Astrocyte (in vitro differentiated cells and primary cell): ENCODE results near the gene GPC5.

Experiments
- EZH2 ChIP-seq: IDR thresholded peaks from 2 replicates; pipeline ENCODE4 v1.6.1; 2012; ENCODE audit warnings: mild to moderate bottlenecking, low read length, inconsistent platforms; ENCODE audit not compliant: insufficient read depth
- TF ChIP-seq, protein P1 (sequence below): IDR thresholded peaks from 2 replicates; pipeline ENCODE4 v1.5.1; 2011; ENCODE audit warnings: low read depth, mild to moderate bottlenecking, inconsistent platforms, low read length, moderate library complexity; ENCODE audit not compliant: insufficient read depth

DNA sequence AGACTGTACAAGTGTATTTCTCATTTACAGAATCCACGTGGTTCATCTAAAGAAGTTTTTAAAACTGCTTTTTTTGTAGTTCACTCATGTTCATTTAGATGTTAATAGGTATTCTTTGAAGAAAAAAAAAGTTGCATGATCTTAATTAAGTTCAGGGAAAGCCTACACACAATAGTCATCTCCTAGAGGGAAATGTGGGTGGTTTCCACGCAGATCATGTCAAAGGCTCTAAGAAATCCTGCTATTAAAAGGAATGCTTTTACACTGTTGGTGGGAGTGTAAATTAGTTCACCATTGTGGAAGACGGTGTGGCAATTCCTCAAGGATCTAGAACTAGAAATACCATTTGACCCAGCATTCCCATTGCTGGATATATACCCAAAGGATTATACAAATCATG is 312.3 kb downstream of the GPC5 start:
- TF ChIP-seq, protein P1, sequence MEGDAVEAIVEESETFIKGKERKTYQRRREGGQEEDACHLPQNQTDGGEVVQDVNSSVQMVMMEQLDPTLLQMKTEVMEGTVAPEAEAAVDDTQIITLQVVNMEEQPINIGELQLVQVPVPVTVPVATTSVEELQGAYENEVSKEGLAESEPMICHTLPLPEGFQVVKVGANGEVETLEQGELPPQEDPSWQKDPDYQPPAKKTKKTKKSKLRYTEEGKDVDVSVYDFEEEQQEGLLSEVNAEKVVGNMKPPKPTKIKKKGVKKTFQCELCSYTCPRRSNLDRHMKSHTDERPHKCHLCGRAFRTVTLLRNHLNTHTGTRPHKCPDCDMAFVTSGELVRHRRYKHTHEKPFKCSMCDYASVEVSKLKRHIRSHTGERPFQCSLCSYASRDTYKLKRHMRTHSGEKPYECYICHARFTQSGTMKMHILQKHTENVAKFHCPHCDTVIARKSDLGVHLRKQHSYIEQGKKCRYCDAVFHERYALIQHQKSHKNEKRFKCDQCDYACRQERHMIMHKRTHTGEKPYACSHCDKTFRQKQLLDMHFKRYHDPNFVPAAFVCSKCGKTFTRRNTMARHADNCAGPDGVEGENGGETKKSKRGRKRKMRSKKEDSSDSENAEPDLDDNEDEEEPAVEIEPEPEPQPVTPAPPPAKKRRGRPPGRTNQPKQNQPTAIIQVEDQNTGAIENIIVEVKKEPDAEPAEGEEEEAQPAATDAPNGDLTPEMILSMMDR: no peak
- no peak for TF ChIP-seq EZH2
